ENCODE results near the gene FAM47B.

- TF ChIP-seq, protein P1, sequence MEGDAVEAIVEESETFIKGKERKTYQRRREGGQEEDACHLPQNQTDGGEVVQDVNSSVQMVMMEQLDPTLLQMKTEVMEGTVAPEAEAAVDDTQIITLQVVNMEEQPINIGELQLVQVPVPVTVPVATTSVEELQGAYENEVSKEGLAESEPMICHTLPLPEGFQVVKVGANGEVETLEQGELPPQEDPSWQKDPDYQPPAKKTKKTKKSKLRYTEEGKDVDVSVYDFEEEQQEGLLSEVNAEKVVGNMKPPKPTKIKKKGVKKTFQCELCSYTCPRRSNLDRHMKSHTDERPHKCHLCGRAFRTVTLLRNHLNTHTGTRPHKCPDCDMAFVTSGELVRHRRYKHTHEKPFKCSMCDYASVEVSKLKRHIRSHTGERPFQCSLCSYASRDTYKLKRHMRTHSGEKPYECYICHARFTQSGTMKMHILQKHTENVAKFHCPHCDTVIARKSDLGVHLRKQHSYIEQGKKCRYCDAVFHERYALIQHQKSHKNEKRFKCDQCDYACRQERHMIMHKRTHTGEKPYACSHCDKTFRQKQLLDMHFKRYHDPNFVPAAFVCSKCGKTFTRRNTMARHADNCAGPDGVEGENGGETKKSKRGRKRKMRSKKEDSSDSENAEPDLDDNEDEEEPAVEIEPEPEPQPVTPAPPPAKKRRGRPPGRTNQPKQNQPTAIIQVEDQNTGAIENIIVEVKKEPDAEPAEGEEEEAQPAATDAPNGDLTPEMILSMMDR (IDR thresholded peaks at IDR 0.05): no peak
- no peak for TF ChIP-seq POLR2A (IDR thresholded peaks at IDR 0.05)
Measured at GRCh38 chrX:34961662-34962061, 19.1 kb downstream of the FAM47B start.

Data from lower leg skin (tissue), 3 donors.